Activated T-helper 1 cell treated with anti-CD3 and anti-CD28 coated beads, Interleukin-12 subunit alpha, Interleukin-12 subunit beta, Interleukin-2, Interleukin-4 antibody, amounts not matched to agents 30 ng/mL and 10 ng/mL and 1 ng/mL, durations not matched to agents 14 hours and 24 hours and 36 hours (primary cell): ENCODE measurements around the gene KRT76. TPM values are rescaled to one million over a fixed set of nuclear protein-coding genes. Genes with fewer than 3 reads are reported as not detected.

Source experiments
- DNase-seq: peaks from one replicate; pipeline ENCODE4 v3.0.0; 2021; ENCODE audit warnings: low spot score
- H3K27ac Mint-ChIP-seq: one replicate; pipeline ENCODE4 v1.8.0; 2021; ENCODE audit warnings: mild to moderate bottlenecking, mixed read lengths
- H3K27me3 Mint-ChIP-seq: one replicate; pipeline ENCODE4 v1.8.0; 2022; ENCODE audit warnings: mild to moderate bottlenecking, moderate library complexity, mixed read lengths; ENCODE audit not compliant: insufficient read depth
- H3K36me3 Mint-ChIP-seq: one replicate; pipeline ENCODE4 v1.8.0; 2021; ENCODE audit warnings: low read depth, mixed read lengths
- H3K4me1 Mint-ChIP-seq: one replicate; pipeline ENCODE4 v1.8.0; 2021; ENCODE audit warnings: low read depth, mixed read lengths
- H3K4me3 Mint-ChIP-seq: one replicate; pipeline ENCODE4 v1.8.0; 2021; ENCODE audit warnings: mild to moderate bottlenecking, moderate library complexity, mixed read lengths
- H3K9me3 Mint-ChIP-seq: one replicate; pipeline ENCODE4 v1.8.0; 2021; ENCODE audit warnings: mixed read lengths
- intact Hi-C: fragments of 100-400 bp; cut with micrococcal nuclease; formaldehyde crosslinking; loops from one replicate; pipeline ENCODE4 v1.15.1; 2024
- total RNA-seq: library from RNA; stranded (reverse); gene quantifications from 2 replicates; pipeline ENCODE4 v1.2.3, GENCODE V29; 2022

The KRT76 gene
- total RNA-seq, 1 donor from 2014 or later, result not detected

- Mint-ChIP-seq H3K27ac (no peak overlapping the region), H3K9me3 (no peaks in the 10 kb centered on the region), H3K27me3 (peaks cover 9% of the 10 kb centered on the region), H3K36me3 (no peaks in the 10 kb centered on the region), H3K4me1 (no peaks in the 10 kb centered on the region), H3K4me3 (no peak overlapping the region)
- intact Hi-C loops, result no loop called here
- DNase-seq, result no peak
Observed at GRCh38 chr12:52777566-52777965, 421 bp upstream of the KRT76 start.

DNA sequence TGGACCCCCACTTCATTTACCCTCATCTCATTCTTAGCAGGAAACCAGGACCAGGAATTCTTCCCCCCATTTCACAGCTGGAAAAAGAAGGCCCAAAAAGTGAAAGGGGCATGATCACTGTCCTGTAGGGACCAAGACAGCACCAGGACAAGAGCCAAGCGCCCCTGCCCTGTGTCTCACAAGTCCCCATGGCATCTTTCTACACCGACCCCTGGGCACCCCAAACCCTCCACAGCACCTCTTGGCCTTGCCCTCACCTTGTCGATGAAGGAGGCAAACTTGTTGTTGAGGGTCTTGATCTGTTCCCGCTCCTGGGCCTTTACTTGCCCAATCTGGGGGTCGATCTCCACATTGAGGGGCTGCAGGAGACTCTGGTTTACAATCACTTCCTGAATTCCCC lies 710 bp downstream of the KRT76 start:
- no peak overlapping the region for H3K27ac Mint-ChIP-seq
- intact Hi-C loops, result no loop called here
- H3K27me3 Mint-ChIP-seq, result peaks cover 7% of the 10 kb centered on the region
- no peak overlapping the region for H3K4me3 Mint-ChIP-seq
- no peaks in the 10 kb centered on the region for H3K4me1 Mint-ChIP-seq
- H3K36me3 Mint-ChIP-seq, result no peaks in the 10 kb centered on the region
- no peaks in the 10 kb centered on the region for H3K9me3 Mint-ChIP-seq
- DNase-seq, result no peak

DNA sequence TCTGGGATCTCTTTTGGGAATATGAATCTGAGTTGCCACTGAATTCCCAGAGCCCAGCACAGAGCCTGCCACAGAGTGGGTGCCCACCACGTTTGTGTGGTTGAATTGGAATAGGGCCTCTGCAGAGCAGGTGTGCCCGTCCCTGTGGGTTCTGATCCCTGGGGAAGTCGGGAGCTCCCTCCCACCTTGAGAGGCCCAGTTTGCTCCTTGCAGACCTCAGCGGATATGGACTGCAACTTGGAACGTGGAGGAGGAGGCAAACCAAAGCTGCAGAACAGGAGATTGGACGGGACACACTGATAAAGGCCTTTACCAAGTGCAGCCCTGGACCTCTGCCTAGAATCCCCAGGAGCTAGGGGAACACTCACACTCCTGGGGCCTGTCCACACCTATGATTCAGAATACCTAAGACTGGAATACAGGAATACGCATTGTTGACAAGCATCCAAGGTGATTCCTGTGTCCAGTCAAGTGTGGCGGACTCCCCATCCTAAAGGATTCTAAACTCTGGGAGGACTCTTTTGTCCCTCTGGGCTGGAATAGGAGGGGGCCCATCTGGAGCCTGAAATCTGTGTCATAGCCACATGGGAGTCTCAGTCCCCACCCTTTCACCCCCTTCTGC lies 2.4 kb downstream of the KRT76 start:
- no peaks in the 10 kb centered on the region for H3K9me3 Mint-ChIP-seq
- no peak for DNase-seq
- H3K36me3 Mint-ChIP-seq, result no peaks in the 10 kb centered on the region
- no peaks in the 10 kb centered on the region for H3K4me1 Mint-ChIP-seq
- peaks cover 7% of the 10 kb centered on the region for H3K27me3 Mint-ChIP-seq
- intact Hi-C loops, result no loop called here
- H3K27ac Mint-ChIP-seq, result no peak overlapping the region
- H3K4me3 Mint-ChIP-seq, result no peak overlapping the region

DNA sequence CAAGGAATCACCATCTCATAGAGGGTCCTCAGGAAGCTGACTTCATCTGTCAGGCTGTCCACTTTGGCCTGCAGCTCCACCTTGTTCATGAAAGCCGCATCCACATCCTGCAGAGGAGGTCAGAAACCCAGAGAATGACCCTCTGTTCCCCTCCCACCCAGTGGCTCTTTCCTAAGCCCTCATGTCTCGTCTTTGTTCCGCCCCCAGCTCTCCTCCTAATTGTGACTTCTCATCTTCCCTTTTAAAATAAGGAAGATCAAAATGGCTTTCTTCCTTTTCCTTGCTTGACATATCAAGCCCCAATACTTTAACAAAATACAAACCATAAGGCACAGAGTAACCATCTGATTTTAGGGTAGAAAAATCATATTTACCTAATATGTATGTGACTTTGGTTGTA lies 4.4 kb downstream of the KRT76 start:
- no peak overlapping the region for H3K4me3 Mint-ChIP-seq
- DNase-seq, result no peak
- intact Hi-C loops, result no loop called here
- no peaks in the 10 kb centered on the region for H3K4me1 Mint-ChIP-seq
- H3K9me3 Mint-ChIP-seq, result no peaks in the 10 kb centered on the region
- H3K27me3 Mint-ChIP-seq, result no peaks in the 10 kb centered on the region
- H3K36me3 Mint-ChIP-seq, result no peaks in the 10 kb centered on the region
- no peak overlapping the region for H3K27ac Mint-ChIP-seq

- Mint-ChIP-seq H3K9me3 (no peaks in the 10 kb centered on the region), H3K27me3 (no peaks in the 10 kb centered on the region), H3K36me3 (no peaks in the 10 kb centered on the region), H3K27ac (no peak overlapping the region), H3K4me1 (no peaks in the 10 kb centered on the region), H3K4me3 (no peak overlapping the region)
- intact Hi-C loops, result no loop called here
- no peak for DNase-seq
Observed at GRCh38 chr12:52772188-52772587, 5.0 kb downstream of the KRT76 start.

DNA sequence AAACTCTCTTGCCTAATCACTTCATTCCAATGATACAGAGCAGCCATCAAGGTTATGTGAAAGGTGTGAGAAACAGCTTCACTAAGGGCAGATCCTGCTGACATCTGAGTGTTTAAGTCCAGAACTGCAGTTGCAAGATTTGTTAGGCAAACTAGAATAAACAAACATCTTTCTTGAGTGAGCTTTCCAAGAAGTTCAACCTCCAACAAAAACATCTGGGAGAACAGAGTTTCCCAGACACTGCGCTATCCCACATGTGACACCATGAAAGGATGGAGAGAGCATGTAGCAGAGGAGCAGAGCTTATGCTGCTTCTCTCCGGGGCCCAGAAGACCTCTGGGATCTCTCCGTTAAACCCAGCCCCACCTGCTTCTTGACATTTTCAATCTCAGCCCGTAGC lies 5.6 kb downstream of the KRT76 start:
- Mint-ChIP-seq H3K27ac (no peak overlapping the region), H3K36me3 (no peaks in the 10 kb centered on the region), H3K4me1 (no peaks in the 10 kb centered on the region), H3K27me3 (no peaks in the 10 kb centered on the region), H3K9me3 (no peaks in the 10 kb centered on the region), H3K4me3 (no peak overlapping the region)
- intact Hi-C loops, result no loop called here
- no peak for DNase-seq

- DNase-seq, result no peak
- Mint-ChIP-seq H3K36me3 (no peaks in the 10 kb centered on the region), H3K27me3 (no peaks in the 10 kb centered on the region), H3K4me1 (no peaks in the 10 kb centered on the region), H3K27ac (no peak overlapping the region), H3K4me3 (no peak overlapping the region), H3K9me3 (no peaks in the 10 kb centered on the region)
- intact Hi-C loops, result no loop called here
Observed at GRCh38 chr12:52771088-52771487, 6.1 kb downstream of the KRT76 start.

- Mint-ChIP-seq H3K36me3 (no peaks in the 10 kb centered on the region), H3K4me3 (no peak overlapping the region), H3K27me3 (no peaks in the 10 kb centered on the region), H3K27ac (no peak overlapping the region), H3K9me3 (no peaks in the 10 kb centered on the region), H3K4me1 (no peaks in the 10 kb centered on the region)
- intact Hi-C loops, result no loop called here
- DNase-seq, result no peak
Observed at GRCh38 chr12:52769946-52770345, 7.2 kb downstream of the KRT76 start.

DNA sequence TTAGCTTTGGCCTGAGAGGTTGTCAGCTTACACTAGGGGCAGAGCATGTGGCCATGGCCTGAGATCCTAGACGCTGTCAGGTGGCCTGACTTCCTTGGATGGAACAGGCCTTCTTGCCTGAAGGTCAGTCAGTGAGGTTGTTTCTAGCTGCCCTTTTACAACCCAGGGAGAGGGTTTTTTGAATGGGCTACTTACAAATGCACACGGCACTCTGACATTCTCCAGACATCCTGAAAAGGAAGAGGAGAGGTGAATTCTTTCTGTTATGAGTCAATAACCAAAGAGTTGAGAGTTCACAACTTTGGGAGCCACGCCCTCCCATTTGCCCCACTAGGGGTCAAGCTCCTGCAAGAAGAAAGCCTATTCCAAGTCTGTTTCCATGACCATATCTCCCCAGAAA lies 7.8 kb downstream of the KRT76 start:
- no peak overlapping the region for H3K27ac Mint-ChIP-seq
- H3K4me3 Mint-ChIP-seq, result no peak overlapping the region
- no peaks in the 10 kb centered on the region for H3K27me3 Mint-ChIP-seq
- H3K4me1 Mint-ChIP-seq, result no peaks in the 10 kb centered on the region
- H3K36me3 Mint-ChIP-seq, result no peaks in the 10 kb centered on the region
- intact Hi-C loops, result no loop called here
- DNase-seq, result no peak
- H3K9me3 Mint-ChIP-seq, result no peaks in the 10 kb centered on the region

DNA sequence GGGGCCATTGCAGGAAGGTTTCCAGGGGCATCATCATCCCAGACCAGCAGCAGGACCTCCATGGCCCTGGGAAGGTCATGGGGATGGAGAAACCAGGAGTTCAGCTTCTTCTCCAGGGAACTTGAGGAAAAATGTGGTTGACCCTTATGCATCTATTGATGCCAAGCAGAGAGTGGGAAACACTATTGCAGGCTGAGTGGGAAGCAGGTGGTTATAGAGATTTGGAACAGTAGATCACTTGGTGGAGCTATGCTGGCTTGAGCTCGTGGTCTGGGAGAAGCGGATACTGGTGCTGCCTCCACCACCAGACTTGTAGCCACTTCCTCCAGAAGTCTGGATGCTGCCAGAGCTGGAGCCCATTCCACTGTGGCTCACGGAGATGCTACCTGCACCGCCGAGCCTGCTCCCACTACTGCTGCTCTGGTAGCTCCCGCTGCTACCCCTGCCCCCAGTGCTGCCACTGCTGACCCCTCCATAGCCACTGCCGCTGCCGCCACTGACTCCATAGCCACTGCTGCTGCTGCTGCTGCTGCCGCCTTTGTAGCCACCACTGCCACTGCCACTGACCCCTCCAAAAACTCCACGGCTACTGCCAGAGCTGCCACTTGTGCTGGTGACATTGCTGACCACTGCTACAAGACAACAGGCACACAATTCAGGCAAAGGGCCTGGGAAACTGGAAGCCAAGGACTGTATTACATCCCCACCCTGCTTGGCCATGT lies 8.5 kb downstream of the KRT76 start:
- Mint-ChIP-seq H3K4me3 (no peak overlapping the region), H3K27me3 (no peaks in the 10 kb centered on the region), H3K36me3 (no peaks in the 10 kb centered on the region), H3K9me3 (no peaks in the 10 kb centered on the region), H3K4me1 (no peaks in the 10 kb centered on the region), H3K27ac (no peak overlapping the region)
- intact Hi-C loops, result no loop called here
- DNase-seq, result no peak

GRCh38 chr12:52767427-52767826 lies 9.7 kb downstream of the KRT76 start:
- Mint-ChIP-seq H3K4me3 (no peak overlapping the region), H3K27ac (no peak overlapping the region), H3K36me3 (no peaks in the 10 kb centered on the region), H3K9me3 (no peaks in the 10 kb centered on the region), H3K27me3 (no peaks in the 10 kb centered on the region), H3K4me1 (no peaks in the 10 kb centered on the region)
- intact Hi-C loops, result no loop called here
- no peak for DNase-seq

DNA sequence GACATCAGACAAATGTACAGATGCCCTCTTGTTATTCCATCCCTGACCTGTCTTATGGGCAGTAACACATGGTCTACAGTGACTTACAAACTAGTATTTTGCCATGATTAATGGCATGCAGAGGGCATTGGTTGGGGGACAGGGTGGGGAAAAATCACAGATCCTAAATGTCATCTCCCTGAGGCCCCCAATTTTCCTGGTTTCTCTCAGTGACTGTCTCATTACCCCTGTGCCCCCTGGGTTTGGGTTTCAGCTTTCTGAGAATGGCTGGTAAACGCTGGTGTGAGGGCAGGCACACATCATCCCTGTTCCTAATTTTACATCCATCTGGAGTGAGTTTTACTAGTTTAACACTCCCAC lies 10.1 kb downstream of the KRT76 start:
- H3K27me3 Mint-ChIP-seq, result no peaks in the 10 kb centered on the region
- no peak for DNase-seq
- H3K36me3 Mint-ChIP-seq, result no peaks in the 10 kb centered on the region
- intact Hi-C loops, result no loop called here
- no peaks in the 10 kb centered on the region for H3K4me1 Mint-ChIP-seq
- no peaks in the 10 kb centered on the region for H3K9me3 Mint-ChIP-seq
- no peak overlapping the region for H3K27ac Mint-ChIP-seq
- H3K4me3 Mint-ChIP-seq, result no peak overlapping the region

DNA sequence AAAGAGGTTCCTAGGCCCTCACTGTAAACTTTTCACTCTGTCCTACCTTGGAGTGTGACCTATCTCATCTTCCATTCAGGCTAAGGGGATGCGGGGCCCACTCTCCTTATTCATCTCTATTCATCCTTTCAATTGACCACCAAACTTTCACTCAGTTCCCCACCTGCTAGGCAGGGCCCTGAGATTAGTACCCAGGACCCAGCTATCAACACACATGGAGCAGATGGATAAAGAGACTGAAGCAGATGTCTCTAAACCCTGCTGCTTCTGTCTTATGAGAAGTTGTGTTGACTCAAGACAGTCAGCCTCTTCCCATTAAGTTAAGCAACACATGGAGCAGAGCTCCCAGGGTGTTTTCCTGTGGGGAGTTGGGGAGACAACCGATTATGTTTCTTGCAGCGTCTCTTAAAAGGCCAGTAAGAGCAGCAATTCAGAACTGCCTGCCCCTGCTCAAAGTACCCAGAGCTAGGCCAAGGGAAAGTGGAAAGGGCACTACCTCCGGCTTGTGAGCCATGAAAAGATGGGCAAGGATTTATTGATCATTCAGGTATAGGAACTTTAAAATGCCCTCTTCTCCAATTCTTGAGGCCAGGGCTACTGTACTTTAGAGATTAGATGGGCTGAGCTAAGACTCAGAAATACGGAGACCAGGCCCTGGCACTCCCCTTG lies 10.7 kb downstream of the KRT76 start:
- Mint-ChIP-seq H3K27ac (no peak overlapping the region), H3K4me1 (no peaks in the 10 kb centered on the region), H3K27me3 (no peaks in the 10 kb centered on the region), H3K36me3 (no peaks in the 10 kb centered on the region), H3K4me3 (no peak overlapping the region), H3K9me3 (peaks cover 2% of the 10 kb centered on the region)
- intact Hi-C loops, result no loop called here
- no peak for DNase-seq
